VCaP (cell line): Measurements from ENCODE around the gene GNPTAB.

ENCODE experiments used
- H3K27ac ChIP-seq: fragments of 450-650 bp; 2 replicates; pipeline ENCODE4 v1.5.1; 2017
- TF ChIP-seq, protein P1 (sequence below): fragments of 450-650 bp; conservative IDR thresholded peaks from 2 replicates; pipeline ENCODE4 v1.5.1; 2017; ENCODE audit warnings: mild to moderate bottlenecking, moderate library complexity

GNPTAB gene

DNA sequence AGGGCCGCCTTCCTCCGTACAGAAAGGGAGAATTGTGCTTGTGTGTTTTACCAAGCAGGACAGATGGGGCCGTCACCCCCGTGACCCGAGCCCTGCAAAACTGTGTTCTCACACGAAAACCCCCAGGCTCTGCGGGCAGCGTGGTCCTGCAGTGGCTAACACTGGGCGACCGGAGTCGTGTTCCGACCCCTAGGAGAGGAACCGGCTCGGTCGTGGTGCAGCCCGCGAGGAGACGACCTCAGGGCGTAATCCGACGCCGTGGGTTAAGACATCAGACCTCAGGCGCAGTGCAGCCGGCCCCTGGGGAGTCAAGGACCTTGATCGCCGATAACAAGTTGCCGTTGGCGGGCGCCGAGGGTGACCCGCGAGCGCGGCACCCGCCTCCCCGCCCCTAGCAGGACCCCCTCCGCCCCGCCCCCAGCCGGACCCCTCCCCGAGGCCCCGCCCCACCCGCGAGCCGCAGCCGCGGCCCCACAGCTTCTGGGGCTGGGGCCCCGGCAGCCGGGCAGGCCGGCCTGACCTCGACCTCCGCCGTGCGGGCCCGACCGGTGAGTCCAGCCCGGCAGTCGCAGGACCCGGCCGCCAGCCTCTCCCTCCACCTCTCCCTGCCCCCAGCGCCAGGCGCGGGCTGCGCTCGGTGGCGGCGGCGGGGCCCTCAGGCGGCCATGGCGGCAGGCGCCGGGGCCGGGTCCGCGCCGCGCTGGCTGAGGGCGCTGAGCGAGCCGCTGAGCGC lies 133.4 kb downstream of the GNPTAB start, which contains the start of gene CHPT1:
TSS of gene CHPT1 (plus strand) at position 444 of the 733 bp plus-strand sequence. CDS start at position 666, 222 bp downstream.
- TF ChIP-seq, protein P1, sequence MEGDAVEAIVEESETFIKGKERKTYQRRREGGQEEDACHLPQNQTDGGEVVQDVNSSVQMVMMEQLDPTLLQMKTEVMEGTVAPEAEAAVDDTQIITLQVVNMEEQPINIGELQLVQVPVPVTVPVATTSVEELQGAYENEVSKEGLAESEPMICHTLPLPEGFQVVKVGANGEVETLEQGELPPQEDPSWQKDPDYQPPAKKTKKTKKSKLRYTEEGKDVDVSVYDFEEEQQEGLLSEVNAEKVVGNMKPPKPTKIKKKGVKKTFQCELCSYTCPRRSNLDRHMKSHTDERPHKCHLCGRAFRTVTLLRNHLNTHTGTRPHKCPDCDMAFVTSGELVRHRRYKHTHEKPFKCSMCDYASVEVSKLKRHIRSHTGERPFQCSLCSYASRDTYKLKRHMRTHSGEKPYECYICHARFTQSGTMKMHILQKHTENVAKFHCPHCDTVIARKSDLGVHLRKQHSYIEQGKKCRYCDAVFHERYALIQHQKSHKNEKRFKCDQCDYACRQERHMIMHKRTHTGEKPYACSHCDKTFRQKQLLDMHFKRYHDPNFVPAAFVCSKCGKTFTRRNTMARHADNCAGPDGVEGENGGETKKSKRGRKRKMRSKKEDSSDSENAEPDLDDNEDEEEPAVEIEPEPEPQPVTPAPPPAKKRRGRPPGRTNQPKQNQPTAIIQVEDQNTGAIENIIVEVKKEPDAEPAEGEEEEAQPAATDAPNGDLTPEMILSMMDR: no peak

DNA sequence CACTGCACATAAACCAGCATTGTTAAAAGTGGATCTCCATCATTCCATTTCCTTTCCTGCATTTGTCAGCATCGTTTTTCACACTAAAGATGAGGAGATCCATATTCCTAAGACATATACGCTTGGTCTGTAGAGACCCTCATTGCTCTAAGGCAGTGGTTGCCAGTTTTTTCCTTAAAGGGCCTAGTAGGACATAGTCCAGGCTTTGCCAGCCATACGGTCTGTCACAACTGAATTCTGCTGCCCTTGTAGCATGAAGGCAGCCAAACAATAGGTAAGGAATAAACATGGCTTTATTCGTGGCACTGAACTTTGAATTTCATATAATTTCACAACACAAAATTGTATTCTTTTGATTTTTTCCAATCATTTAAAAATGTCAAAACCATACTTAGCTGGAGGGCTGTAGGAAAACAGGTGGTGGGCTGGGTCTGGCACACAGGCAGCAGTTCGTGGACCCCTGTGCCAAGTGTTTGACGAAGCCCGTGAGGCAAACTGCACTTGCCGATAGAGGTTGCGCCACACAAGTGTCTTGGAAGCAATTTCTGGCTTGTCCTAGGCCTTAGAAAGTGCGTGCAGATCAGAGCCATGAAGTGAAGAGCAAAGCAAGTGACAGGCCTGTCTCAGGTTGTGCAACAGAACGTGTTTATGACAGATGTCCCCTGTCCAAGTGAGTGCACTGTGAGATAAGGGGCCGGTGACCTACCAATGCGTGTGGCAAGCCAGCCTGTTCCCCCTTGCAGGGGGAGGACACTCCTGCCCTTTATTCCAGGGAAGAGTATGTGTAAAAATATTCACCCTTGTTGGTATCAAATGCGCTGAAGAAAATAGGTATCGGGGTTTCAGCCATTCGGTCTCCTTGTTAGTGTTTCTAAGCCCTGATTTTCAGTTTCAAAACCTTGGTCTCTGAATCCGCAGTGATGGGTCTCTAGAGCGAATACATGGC lies 134.2 kb downstream of the GNPTAB start:
- peak overlapping the region; percentile 98 for H3K27ac ChIP-seq
- TF ChIP-seq, protein P1: no peak

More for the DNA sequence above, 133.4 kb downstream of the GNPTAB start, which contains the start of gene CHPT1:
- H3K27ac ChIP-seq: peak within 1 kb of the TSS; percentile 98

DNA sequence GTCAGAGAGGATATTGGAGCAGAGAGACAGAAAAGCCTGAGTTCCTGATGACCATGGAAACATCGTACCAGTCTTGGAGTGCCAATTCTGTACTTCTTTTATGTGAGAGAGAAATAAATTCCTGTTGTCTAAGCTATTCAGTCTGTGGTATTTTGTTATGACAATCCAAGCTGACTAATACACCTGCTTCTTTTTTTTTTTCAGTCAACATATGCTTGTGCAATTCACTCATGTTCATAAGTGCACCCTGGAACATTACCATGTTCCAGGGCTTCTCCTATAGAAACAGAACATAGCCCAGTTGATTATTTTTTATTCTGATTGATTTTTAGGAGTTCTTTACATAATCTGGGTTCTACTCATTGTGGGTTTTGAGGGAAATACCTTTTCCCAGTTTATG lies 135.1 kb downstream of the GNPTAB start:
- TF ChIP-seq, protein P1: no peak

More for the DNA sequence above, 135.1 kb downstream of the GNPTAB start:
- H3K27ac ChIP-seq: peak overlapping the region; percentile 98
